HepG2 (cell line): ENCODE results near the gene CHST12. TPM values are rescaled to one million over a fixed set of nuclear protein-coding genes. Genes with fewer than 3 reads are reported as not detected.

Experiments used
- CEBPB ChIP-seq: IDR thresholded peaks from 2 replicates; pipeline ENCODE4 v1.6.1; 2011; ENCODE audit warnings: low read depth, low read length, improper control_type of control experiment, borderline replicate concordance
- FOXP4 ChIP-seq: sonication (generic); formaldehyde crosslinking; IDR thresholded peaks from 2 replicates; pipeline ENCODE4 v1.4.0; 2020; ENCODE audit warnings: missing genetic modification reagents
- HINFP ChIP-seq: sonication (generic); formaldehyde crosslinking; IDR thresholded peaks from 2 replicates; pipeline ENCODE4 v1.4.0; 2020; ENCODE audit warnings: low read depth, mild to moderate bottlenecking, missing genetic modification reagents
- KLF11 ChIP-seq: IDR thresholded peaks from 2 replicates; pipeline ENCODE4 v1.6.1; 2016; ENCODE audit warnings: missing compliant biosample characterization
- MAF1 ChIP-seq: sonication (generic); formaldehyde crosslinking; IDR thresholded peaks from 2 replicates; pipeline ENCODE4 v1.5.0; 2020; ENCODE audit warnings: missing genetic modification reagents, borderline replicate concordance
- NCOA2 ChIP-seq: sonication (generic); formaldehyde crosslinking; IDR thresholded peaks from 2 replicates; pipeline ENCODE4 v1.8.0; 2022; ENCODE audit warnings: inconsistent platforms
- NR2C2 ChIP-seq: sonication (generic); formaldehyde crosslinking; IDR thresholded peaks from 2 replicates; pipeline ENCODE4 v1.4.0; 2020; ENCODE audit warnings: missing genetic modification reagents, mild to moderate bottlenecking, moderate library complexity, borderline replicate concordance
- PAF1 ChIP-seq: IDR thresholded peaks from 2 replicates; pipeline ENCODE4 v1.6.1; 2016; ENCODE audit warnings: missing genetic modification reagents, missing compliant biosample characterization
- RBAK ChIP-seq: sonication (generic); formaldehyde crosslinking; IDR thresholded peaks from 2 replicates; pipeline ENCODE4 v1.5.1; 2020; ENCODE audit warnings: mild to moderate bottlenecking, missing genetic modification reagents
- ZBTB4 ChIP-seq: sonication (generic); formaldehyde crosslinking; IDR thresholded peaks from 2 replicates; pipeline ENCODE4 v1.4.0; 2020; ENCODE audit warnings: missing genetic modification reagents, mild to moderate bottlenecking, borderline replicate concordance
- ZMAT3 ChIP-seq: sonication (generic); formaldehyde crosslinking; conservative IDR thresholded peaks from 2 replicates; pipeline ENCODE4 v1.7.0; 2021; ENCODE audit warnings: missing genetic modification reagents
- ZMYM4 ChIP-seq: sonication (generic); formaldehyde crosslinking; IDR thresholded peaks from 2 replicates; pipeline ENCODE4 v1.8.1; 2023; ENCODE audit warnings: mild to moderate bottlenecking, missing genetic modification reagents
- ZNF225 ChIP-seq: sonication (generic); formaldehyde crosslinking; IDR thresholded peaks from 2 replicates; pipeline ENCODE4 v1.4.0; 2020; ENCODE audit warnings: mild to moderate bottlenecking, missing genetic modification reagents
- ZNF274 ChIP-seq: sonication (generic); formaldehyde crosslinking; IDR thresholded peaks from 2 replicates; pipeline ENCODE4 v1.5.1; 2020; ENCODE audit warnings: mild to moderate bottlenecking, missing genetic modification reagents
- ZNF276 ChIP-seq: sonication (generic); formaldehyde crosslinking; IDR thresholded peaks from 2 replicates; pipeline ENCODE4 v1.4.0; 2020; ENCODE audit warnings: mild to moderate bottlenecking, low read depth, missing genetic modification reagents
- ZNF30 ChIP-seq: sonication (generic); formaldehyde crosslinking; IDR thresholded peaks from 2 replicates; pipeline ENCODE4 v1.5.0; 2020; ENCODE audit warnings: mild to moderate bottlenecking, missing genetic modification reagents
- ZNF33A ChIP-seq: sonication (generic); formaldehyde crosslinking; IDR thresholded peaks from 2 replicates; pipeline ENCODE4 v1.5.1; 2020; ENCODE audit warnings: missing genetic modification reagents, mild to moderate bottlenecking, moderate library complexity, borderline replicate concordance
- ZNF350 ChIP-seq: sonication (generic); formaldehyde crosslinking; IDR thresholded peaks from 2 replicates; pipeline ENCODE4 v1.4.0; 2020; ENCODE audit warnings: mild to moderate bottlenecking, low read depth, missing genetic modification reagents, borderline replicate concordance
- ZNF562 ChIP-seq: sonication (generic); formaldehyde crosslinking; IDR thresholded peaks from 2 replicates; pipeline ENCODE4 v1.8.0; 2022; ENCODE audit warnings: missing genetic modification reagents, borderline replicate concordance
- ZNF629 ChIP-seq: sonication (generic); formaldehyde crosslinking; conservative IDR thresholded peaks from 2 replicates; pipeline ENCODE4 v1.5.0; 2020; ENCODE audit warnings: missing genetic modification reagents
- ZNF761 ChIP-seq: sonication (generic); formaldehyde crosslinking; conservative IDR thresholded peaks from 2 replicates; pipeline ENCODE4 v1.4.0; 2020; ENCODE audit warnings: mild to moderate bottlenecking, missing genetic modification reagents
- polyA plus RNA-seq, 8 experiments: library from polyadenylated mRNA; depleted of rRNA in 3 of 8; stranded (reverse) in 7 of 8; unstranded in 1 of 8; fragments of >200 nt; fragmentation: Illumina TruSeq in 4 of 8; extraction: Trizol in 4 of 8; gene quantifications; 2 replicates each; pipeline versions ENCODE4 v1.2.1 to v1.2.3, GENCODE V29; 2011 to 2016; ENCODE audit warnings: low read depth in 4 of 8, missing spikeins in 1 of 8, mixed read lengths in 1 of 8; ENCODE audit not compliant: insufficient read depth in 1 of 8
- total RNA-seq, 5 experiments: library from RNA; depleted of rRNA; stranded (reverse); fragments of >200 nt; fragmentation: Illumina TruSeq; extraction: Trizol; gene quantifications; 2 replicates each; pipeline ENCODE4 v1.2.3, GENCODE V29; 2016; ENCODE audit warnings: low read depth in 1 of 5

CHST12 gene
- total and polyA plus RNA-seq, 2 of the 13 experiments (the other 11 are each of a cell fraction or from before 2014, with no cell fraction given) = 6.4 to 15.8 TPM

- 0 out of 2 replicates have a peak, but pooled peaks have one; percentile 35 for TF ChIP-seq ZNF276 (CRISPR knock-in tag)
- TF ChIP-seq ZNF30 (CRISPR knock-in tag) = peak; percentile 79; the same call in 1 of the 2 replicates
- 0 out of 2 replicates have a peak, but pooled peaks have one; percentile 79 for TF ChIP-seq ZNF33A
- TF ChIP-seq PAF1 (CRISPR knock-in tag) = no peak
- peak; percentile 84; the same call in 1 of the 2 replicates for TF ChIP-seq ZNF225 (CRISPR knock-in tag)
- TF ChIP-seq ZNF274 (CRISPR knock-in tag) = 0 out of 2 replicates have a peak, but pooled peaks have one; percentile 44
- peak; percentile 79; the same call in 1 of the 2 replicates for TF ChIP-seq ZBTB4 (CRISPR knock-in tag)
- TF ChIP-seq ZNF629 (CRISPR knock-in tag) = 0 out of 2 replicates have a peak, but pooled peaks have one; percentile 8
- 0 out of 2 replicates have a peak, but pooled peaks have one; percentile 73 for TF ChIP-seq MAF1 (CRISPR knock-in tag)
- no peak for TF ChIP-seq RBAK (CRISPR knock-in tag)
- no peak for TF ChIP-seq CEBPB
- TF ChIP-seq ZMAT3 (CRISPR knock-in tag) = peak; percentile 94
- TF ChIP-seq ZNF350 (CRISPR knock-in tag) = peak; percentile 79; the same call in 1 of the 2 replicates
- peak; percentile 24; the same call in 1 of the 2 replicates for TF ChIP-seq NR2C2 (CRISPR knock-in tag)
- TF ChIP-seq NCOA2 (CRISPR knock-in tag) = no peak; the same call in 1 of the 2 replicates
- peak; percentile 37 for TF ChIP-seq HINFP (CRISPR knock-in tag)
- 0 out of 2 replicates have a peak, but pooled peaks have one; percentile 50 for TF ChIP-seq ZNF761 (CRISPR knock-in tag)
- TF ChIP-seq KLF11 = peak; percentile 98
- peak; percentile 48; the same call in 1 of the 2 replicates for TF ChIP-seq ZMYM4 (CRISPR knock-in tag)
- TF ChIP-seq FOXP4 (CRISPR knock-in tag) = peak; percentile 47; the same call in 1 of the 2 replicates
- TF ChIP-seq ZNF562 (CRISPR knock-in tag) = no peak; the same call in 1 of the 2 replicates
These were observed 49.5 kb upstream of the CHST12 start (continued) for GRCh38 chr7:2353936-2354185.
